NCI-H446 treated with DMSO at 0.1 percent for 48 hours (cell line): ENCODE results near the gene ABLIM1.

Source experiments
- DNase-seq: peaks from one replicate; lab custom pipeline; 2025; lab: John Stamatoyannopoulos, UW

ABLIM1 gene

DNA sequence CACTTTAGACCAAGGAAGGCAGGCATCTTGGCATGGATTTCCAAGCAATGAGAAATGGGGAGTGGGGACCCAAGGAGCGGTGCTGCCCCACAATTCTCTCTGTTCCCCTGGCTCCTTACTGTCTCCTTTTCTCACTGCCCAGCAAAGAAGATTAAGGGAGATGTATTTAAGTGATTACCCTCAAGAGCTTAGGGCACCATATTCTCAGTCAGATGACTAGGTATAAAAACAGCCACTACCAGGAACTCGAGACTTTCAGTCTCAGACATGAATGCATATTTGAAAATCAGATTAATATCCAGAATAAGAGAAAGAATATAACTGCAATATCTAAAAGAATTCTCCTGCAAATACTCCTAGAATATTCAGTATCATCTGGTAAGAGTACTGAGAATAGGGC is at the start of gene ABLIM1:
ABLIM1 (minus strand) TSS at position 101 of the 400 bp plus-strand sequence; CDS start at position 26, 75 bp downstream.
- DNase-seq: no peak

DNA sequence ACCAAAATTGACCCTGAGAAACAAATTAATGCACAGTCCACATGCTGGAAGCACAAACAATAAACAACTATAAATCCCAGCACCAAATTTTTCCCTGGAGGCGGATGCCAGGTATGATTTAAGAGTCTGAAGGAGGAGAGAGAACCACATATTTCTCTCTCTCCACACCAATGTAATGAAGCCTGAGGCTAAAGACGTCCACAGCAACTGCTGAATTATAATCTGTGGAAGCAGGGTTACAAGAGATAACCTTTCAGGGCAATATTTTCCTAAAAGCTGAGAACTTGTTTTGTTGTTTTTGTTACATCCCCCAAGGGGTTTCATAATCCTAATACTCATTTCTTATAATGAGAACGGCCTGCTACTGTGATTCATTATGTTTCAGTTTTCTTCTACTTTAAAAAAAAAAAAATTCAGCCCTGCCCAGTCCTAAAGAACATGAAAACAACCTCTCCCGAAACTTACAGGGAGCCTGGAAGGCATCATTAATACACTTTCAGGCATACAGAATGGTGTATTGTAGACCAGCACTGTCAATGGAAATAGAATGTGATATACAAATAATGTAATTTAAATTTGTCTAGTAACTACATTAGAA is 48.5 kb upstream of the ABLIM1 start:
- no peak for DNase-seq

- no peak for DNase-seq
These were observed 46.6 kb upstream of the ABLIM1 start for GRCh38 chr10:114704679-114705078.

- no peak for DNase-seq
These were observed 45.5 kb upstream of the ABLIM1 start for GRCh38 chr10:114703377-114704107.

DNA sequence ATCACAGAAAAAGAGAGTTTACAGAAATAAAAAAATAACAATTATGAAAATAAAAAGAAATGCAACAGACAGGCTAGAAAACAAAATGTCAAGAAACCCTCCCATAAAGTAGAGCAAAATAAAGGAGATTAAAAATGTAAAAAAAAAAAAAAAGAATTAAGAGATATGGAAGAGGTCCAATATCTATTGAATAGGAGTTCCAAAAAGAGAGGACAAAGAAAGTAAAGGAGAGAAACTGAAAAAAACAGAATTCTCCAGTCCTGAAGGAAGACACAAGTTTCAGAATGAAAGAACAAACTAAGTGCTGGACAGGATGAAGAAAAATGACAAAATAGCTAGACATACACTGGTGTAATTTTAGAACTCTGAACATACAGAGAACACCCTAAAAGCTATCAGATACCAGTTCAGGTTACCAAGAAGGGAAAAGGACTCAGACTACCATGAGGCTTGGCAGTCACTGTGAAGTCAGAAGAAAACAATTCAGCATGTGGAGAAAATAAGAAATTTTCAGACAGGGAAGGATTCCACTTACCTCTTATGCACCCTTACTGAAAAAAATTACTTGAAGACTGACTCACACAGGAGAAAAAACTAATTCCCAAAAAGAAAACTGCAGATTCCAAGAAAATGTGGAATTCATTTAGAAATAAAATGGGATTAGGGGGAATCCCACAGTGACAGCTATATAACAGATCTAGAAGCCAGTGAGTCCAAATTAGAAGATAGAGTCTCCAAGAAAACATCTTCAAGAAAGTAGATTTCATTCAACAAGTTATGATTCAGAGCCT is 40.4 kb upstream of the ABLIM1 start:
- DNase-seq: no peak

- no peak for DNase-seq
These were observed 39.1 kb upstream of the ABLIM1 start for GRCh38 chr10:114697061-114697598.

DNA sequence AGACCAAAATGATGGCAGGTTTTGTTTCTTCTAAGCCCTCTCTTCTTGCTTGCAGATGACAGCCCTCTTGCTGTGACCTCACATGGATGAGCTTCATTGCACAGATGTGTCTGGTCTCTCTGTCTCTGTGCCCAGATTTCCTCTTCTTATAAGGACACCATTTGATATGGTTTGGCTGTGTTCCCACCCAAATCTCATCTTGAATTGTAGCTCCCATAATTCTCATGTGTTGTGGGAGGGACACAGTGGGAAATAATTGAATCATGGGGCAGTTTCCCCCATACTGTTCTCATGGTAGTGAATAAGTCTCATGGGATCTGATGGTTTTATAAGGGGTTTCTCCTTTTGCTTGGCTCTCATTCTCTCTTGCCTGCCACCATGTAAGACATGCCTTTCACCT is 38.2 kb upstream of the ABLIM1 start:
- peak; percentile 36 for DNase-seq

GRCh38 chr10:114694752-114695151 is 36.7 kb upstream of the ABLIM1 start:
- no peak for DNase-seq

DNA sequence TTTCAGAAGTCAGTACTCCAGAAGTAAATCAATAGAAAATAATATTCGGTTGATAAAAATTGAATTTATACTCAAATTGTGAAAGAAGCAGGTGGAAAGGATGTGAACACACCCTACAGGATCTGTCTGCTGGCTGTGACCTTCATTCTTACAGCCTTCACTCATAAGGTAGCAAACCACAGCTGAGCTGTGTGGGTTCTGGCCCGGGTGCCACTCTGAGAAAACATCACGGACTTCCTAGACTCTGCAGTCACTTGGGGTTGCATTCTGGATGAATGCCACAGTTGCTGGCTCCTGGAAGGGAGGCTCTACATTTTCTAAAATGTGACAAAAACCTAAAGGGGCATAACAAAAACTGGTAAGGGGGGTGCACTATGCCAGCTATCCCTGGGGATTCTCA is 36.0 kb upstream of the ABLIM1 start:
- DNase-seq: no peak

GRCh38 chr10:114691442-114691941 is 33.4 kb upstream of the ABLIM1 start:
- DNase-seq: no peak

GRCh38 chr10:114688786-114689185 is 30.7 kb upstream of the ABLIM1 start:
- DNase-seq: no peak

- no peak for DNase-seq
These were observed 29.4 kb upstream of the ABLIM1 start for GRCh38 chr10:114687459-114687858.

- DNase-seq: no peak
These were observed 27.9 kb upstream of the ABLIM1 start for GRCh38 chr10:114686013-114686412.

- DNase-seq: no peak
These were observed 27.4 kb upstream of the ABLIM1 start for GRCh38 chr10:114685456-114685855.

DNA sequence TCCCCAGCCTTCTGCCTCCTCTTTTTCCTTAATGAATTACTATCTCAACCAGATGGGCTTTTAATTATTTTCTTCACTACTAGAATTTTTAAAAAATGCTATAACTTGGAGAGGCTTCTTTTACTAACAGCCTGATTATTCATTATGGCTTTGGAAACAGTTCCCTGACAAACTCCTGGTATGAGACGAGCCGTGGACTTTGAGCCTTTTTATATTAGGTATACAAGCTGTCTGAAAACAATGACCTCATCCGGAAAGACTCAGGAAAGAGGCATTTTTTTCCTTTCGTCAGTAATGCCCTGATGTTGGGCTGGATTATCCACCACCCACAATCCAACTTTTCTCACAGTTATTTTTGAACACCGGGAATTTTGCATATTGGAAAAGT is 26.7 kb upstream of the ABLIM1 start:
- DNase-seq: peak; percentile 60

- peak; percentile 49 for DNase-seq
These were observed 26.2 kb upstream of the ABLIM1 start for GRCh38 chr10:114684084-114684821.

- DNase-seq: no peak
These were observed 25.5 kb upstream of the ABLIM1 start for GRCh38 chr10:114683593-114683992.

DNA sequence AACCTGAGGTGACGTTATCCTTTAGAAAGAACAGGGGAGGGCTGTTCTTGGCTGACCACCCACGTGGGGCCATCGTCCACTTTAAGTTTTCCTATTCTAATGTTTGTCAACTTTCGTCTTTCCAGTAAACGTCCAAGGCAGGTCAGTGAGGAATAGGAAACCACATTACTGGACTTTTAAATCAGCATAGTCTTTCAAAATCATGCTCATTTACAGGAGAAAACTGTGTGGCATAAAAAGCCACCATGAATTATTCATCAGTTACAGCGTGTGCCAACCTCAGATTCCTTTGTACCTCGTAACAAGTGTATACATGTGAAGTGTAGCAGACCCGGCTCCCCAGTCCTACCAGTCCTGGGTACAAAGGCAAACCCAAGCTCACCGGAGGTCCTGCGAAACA is 25.1 kb upstream of the ABLIM1 start:
- no peak for DNase-seq

DNA sequence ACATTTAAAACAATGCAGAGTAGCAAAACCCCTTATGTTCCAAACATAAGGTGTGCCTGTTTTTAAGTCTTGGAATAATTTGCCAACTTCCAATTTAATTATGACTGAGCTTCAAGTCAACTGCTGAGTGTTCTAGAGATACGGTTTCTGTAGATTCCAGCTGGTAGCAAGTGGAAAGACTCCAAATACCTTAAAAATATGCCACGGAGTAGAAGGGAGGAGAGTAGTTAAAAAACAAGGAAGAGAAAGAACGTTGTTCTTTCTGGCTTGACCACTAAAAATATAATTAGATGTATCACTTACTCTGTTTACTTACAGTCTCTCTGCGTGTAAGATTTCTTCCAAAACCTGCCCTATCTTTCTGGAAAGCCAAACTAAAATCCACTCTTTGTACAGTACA is 24.5 kb upstream of the ABLIM1 start:
- no peak for DNase-seq

DNA sequence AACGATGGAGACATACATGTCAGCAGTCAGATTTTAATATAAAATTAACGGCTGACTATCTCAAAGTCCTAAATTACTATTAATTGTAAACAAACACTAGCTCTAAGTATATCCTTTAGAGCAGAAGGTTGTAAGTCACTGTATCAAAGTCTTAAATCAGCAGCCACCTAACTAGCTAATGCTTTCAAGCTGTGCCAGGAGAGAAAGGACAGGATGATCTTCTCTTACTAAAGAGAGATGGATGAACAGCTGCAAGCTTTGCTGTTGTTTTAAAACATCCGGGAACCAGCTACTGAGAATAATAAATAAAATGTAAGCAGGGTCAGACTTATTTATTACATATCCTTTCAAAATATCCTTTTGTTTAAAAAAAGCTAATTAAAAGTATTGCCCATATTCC is 24.0 kb upstream of the ABLIM1 start:
- no peak for DNase-seq

GRCh38 chr10:114681542-114681941 is 23.5 kb upstream of the ABLIM1 start:
- DNase-seq: no peak
